ENCODE data around the gene CCIN.

GRCh38 chr9:36144309-36145232, 24.6 kb upstream of the CCIN start:
- TF ChIP-seq CTCF (IDR thresholded peaks at IDR 0.05) (no peak), EZH2 (IDR thresholded peaks at IDR 0.05) (no peak), EZH2phosphoT487 (IDR thresholded peaks at IDR 0.05) (no peak)

Data from neural progenitor cell (in vitro differentiated cells).